GM18499 (cell line): ENCODE data around the gene DNAH5.

Experiments
- ATAC-seq: cut with Tn5 transposase; IDR thresholded peaks from one replicate; pipeline ENCODE4 v1.9.1; 2021; ENCODE audit warnings: moderate number of reproducible peaks; ENCODE audit not compliant: insufficient read depth, unreplicated experiment

Gene DNAH5

DNA sequence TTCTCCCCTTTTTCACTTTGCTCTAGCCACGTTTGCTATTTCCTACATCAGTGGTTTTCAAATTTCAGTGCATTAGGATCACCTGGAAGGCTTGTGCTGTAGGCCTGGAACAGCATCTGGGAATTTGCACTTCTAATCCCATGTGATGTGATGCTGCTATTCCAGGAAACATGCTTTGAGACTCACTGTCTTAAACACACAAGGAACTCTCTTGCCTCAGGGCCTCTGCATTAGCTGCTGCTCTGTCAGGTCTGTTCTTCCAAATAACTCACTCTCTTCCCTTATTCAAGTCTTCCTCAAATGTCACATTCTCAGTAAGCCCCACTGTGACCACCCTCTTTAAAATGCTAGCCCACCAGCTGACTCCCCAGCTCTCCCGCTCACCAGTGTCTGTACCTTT lies 204.0 kb downstream of the DNAH5 start:
- ATAC-seq: no peak

DNA sequence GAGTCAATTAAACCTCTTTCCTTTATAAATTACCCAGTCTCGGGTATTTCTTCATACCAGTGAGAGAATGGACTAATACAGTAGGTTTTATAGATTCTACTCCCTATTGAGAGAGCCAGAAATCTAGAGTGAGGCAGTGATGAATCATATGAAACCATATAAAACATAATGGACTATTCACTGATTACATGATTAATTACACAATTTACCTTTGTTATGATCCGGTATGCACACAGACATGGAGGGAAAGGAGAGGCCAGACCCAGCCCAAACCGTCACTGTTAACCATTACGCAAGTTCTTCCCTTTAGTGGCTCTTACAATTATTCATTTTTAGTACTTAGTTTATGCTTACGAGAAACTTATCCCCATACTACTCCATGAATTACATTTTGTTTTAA lies 205.0 kb downstream of the DNAH5 start:
- ATAC-seq: no peak

DNA sequence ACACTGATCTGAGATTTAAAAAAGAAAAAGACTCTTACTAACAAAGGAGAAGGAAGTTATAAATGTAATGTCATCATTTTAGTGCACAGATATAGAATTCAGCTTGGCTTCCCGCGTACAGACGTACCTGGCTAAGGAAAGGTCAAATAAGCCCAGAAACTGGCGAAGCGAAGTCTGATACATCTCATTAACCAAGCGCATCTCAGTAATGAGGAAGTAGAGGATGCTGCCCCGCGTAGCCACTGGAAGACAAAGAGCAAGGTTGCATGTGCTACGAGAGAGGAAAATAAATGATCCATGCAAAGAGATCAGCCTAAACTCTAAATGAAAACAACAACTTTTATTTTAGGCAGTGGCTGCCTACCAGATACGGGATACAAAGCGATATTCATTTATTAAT lies 208.8 kb downstream of the DNAH5 start:
- ATAC-seq: no peak

DNA sequence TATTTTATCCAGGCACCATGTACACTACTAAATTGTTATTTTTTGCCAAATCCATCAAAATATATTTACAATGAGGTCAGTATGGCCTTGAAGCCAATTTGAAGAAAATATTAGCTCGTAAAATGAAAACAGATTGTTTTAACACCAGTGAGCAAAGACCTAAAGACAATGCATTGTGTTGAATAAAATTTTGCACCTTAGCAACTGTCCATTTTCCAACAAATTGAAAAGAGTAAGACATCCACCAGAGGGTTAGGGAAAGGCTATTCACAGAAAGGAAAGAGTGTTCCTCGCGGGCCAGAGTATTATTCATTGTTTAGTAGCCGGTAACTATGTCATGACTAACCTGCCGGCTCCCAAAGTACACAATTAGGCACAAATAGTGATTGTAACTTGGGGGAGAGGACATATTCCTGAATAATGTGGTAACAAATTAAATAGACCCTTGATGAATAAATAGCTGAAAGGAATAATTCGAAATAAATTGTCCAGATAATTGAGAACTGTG lies 213.3 kb downstream of the DNAH5 start:
- ATAC-seq: no peak

DNA sequence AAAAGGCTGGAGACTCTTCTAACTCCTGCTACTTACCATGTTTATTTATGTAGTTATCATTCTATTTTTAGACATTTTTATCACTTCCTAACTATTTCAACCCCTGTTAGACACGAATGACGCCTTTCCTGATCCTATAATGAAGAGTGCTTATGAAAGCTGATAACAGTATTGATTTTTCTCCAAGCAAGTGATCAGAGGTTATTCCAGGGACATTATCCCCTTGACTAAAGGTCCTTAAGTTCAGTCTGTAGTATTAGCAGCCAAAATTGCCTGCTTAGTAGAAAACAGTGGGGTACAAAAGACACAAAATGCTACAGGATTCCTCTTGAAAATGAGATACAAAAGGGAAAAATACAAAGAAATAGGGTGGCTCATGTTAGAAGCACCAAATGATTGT lies 235.6 kb downstream of the DNAH5 start:
- no peak for ATAC-seq

DNA sequence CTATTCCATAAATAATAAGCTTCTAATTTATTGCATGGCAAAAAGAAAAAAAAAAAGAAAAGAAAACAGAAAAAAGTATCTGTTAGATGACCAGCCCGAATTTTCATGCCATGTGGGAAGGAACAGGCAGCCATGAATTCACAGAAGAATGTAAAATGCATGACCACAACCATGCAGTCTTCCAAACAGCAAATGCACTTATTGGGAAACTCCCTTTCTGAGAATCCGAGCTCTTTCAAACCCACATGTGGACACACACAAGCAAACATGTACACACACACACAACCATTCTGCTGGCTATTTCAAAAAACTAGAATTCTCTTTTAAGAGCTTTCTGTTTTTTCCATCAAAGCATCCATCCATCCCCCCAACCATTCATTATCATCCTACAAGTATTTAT lies 236.1 kb downstream of the DNAH5 start:
- ATAC-seq: no peak

DNA sequence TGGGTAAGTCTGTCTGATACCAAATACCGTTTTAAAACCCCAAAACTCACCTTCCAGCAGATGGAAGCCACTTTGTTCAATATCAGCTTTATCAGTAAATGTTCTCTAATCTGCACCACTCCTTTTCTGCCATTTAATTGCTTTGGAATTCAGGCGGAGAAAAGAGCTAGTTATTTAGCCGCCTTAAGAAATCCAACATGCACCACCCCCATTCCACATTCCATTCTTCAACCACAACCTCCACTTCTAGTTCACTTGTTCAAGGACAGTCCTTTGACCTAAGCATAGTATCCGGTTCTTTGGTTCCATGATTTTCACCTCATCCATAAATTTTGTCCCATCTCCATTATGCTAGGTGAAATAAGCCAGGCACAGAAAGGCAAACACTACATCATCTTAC lies 240.1 kb downstream of the DNAH5 start:
- no peak for ATAC-seq

DNA sequence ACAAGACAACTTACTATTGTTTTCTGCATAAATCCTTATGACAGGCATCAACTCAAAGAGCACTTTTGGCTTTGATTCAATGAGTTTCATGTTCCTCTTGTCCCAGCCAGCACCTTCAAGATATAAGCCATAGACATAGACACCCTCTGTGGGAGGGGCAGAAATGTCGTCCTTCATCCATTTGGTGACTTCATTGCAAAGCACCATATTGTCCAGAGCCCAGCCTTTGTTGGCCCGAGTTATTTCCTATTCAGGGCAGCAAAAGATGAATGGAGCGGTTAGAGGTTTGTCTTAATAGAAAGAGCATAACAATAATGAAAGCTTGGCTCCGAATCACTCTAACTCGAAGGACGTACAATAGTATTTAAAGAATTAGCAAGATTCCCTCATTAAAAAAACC lies 243.9 kb downstream of the DNAH5 start:
- no peak for ATAC-seq

DNA sequence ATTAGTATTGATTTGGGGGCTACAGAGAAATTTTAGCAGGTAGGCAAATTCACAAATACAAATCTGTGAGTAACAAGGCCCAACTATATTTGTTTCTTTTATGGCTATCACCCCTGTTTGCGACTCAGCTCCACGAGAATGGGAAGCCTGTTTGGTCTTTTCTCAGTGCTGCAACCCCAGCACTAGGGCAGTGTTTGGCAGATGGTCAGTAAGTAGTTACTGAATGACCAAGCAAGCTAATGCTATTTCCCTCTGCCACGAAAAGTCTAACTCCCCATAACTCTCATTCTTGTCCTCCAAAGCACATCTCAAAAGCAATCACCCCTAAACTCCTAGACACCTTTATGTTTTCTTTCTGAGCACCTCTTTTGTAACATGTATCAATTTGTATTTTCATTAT lies 245.6 kb downstream of the DNAH5 start:
- no peak for ATAC-seq

DNA sequence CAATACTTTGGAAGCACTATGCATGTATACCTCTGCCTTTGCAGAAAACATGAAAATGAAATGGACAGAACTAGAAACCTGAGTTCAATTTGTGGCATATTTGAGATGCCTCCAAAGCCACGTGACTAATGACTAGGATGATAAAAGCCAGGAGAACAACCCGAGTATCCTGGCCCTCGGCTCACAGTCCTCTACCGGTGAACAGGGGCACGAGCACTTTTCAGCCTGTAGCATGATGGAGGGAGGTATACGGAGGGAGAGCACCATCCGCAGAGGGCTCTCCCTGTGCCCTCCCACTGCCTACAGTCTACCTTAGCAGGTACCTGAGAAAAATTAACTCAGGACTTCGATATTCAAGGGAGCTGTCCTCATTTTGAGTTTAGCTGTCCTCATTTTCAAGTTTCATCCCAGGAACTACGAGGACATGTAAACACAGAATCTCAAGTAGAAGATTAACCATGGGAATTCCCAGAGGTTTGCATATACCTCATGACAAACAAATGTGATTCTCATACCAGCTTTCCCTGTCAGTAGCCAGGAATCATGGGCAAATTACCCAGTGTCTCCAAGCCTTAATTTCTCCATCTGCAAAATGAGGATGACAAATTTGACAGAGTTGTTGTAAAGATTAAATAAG lies 249.3 kb downstream of the DNAH5 start:
- no peak for ATAC-seq

DNA sequence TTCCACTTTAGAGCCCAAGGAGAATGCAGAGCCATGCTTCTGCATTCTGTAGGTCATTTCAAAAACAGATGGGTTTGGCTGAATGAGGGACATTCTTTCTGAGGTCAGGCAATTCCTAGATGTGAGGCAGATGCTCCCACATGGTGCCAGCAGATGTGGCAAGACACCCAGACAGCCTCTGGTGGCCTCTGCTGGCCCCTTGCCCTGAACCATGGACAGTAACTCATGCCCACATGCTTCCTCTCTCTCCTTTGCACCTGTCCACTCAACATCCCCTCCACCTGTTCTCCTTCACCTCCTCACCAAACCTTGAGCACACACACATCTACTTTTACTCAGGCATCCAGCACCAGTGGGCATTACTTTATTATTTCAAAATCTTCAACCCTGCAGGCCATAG lies 252.3 kb downstream of the DNAH5 start:
- ATAC-seq: no peak

DNA sequence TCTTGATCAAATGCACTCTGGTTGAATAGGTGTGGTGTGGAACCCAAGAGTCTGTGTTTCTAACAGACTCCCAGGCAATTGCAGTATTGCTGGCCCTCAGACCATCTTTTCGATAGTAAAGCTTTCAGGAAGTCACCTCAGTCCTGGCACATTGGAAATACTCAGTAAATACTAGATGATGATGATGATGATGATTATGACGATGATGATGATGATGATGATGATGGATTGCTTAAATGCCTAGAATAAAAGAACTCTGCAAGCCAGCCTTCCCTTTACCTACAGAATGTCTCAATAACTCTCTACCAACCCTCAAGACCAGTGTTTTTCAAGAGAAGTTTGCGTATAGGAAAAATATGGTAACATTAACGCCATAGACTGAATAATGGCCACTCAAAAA lies 268.0 kb downstream of the DNAH5 start:
- ATAC-seq: no peak

DNA sequence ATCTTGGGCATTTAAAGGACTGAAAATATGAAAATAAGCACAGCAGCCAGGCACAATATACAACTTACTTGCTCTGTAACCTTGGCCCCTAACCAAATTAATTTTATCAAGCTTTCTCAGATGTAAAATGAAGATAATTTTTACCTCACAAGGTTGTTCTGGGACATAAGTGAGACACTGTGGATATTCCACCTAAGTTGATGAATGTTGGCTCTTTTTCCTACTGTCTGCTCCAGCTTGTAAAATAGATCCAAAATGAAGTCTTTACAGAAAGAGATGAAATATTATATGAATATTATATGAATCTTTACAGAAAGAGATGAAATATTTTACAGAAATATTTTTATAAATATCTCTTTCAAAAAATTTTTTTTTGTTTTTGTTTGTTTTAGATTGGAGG lies 270.1 kb downstream of the DNAH5 start:
- no peak for ATAC-seq

DNA sequence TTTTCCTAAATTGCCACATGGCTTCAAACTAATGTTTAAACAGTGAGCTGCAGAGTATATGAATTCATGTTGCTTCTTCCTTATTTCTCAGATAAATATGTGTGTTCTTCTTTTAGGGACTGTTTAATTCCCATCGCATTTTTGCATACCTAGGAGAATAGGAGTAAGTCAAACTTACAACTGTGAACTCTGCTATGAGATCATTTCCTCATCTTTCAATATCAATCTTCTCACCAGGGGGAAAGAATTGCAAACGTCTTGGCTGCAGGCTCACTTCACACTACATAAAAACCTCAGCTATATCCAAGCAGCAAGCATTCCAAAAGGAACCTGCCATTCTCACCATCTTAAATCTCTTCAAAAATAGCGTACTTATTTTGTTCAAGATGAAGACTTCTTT lies 271.0 kb downstream of the DNAH5 start:
- ATAC-seq: no peak

DNA sequence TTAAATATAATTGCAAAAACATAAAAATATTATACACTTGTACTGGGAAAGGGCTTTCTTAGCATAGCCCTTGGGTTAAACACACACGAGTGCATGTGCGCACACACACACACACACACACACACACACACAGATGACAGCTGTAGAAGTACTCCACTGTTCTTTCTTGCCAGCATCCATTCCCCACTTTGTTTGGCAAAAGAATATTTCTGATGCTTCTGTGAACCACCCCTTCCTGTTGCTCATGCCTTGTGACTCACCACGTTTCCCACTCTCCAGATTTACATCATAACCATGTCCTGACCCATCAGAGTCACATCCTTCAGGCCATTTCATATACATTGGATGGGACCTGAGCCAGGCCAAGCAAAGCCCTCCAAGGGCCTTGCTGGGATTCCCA lies 280.1 kb downstream of the DNAH5 start:
- no peak for ATAC-seq

DNA sequence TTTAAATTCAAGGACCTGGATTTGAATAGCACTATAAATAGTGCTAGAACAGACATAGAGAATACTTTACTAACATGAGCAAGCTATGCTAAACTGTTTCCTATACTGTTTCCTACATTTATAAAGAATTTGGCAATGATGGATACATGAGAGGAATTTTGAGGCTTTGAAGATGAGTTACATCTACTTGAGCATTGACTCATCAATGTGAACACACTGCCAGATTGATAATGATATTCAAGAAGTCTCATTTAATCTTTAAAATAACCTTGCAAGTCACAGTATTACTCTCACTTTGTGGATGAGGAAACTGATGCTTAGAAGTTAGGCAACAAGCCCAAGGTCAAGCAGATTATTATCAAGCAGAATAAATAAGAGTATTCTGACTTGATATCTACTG lies 281.9 kb downstream of the DNAH5 start:
- no peak for ATAC-seq

DNA sequence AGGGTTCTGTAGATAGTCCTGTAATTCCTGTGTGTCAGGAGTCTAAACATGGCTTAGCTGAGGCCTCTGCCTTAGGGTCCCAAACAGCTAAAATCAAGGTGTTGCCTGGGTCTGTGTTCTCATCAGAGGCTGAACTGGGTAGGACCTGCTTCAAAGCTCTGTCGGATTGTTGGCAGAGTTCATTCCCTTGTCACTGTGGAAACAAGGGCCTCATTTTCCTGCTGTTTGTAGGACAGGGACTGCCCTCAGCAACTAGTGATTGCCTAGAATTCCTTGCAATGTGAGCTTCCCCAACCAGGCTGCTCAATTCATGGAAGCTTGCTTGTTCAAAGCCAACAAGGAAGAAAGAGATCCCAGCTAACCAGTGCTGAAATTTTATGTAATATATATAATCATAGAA lies 283.2 kb downstream of the DNAH5 start:
- ATAC-seq: no peak

DNA sequence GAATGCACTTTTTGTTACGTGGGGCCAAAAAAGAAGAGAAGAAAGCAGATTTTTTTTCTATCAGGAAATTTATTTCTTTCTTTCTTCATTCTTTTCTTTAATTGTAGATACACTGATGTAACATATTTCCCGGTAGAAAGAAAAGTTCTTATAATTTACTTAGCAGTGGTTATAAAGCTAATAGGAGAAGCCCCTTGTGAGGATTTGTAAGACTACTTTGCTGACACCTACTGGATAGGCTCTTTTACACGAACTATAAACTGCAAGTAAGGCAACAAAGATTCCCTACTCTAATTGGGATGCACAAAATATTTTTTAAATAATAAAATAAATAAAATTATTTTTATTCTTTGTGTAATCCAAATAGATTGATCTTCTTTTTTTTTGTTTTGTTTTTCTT lies 284.4 kb downstream of the DNAH5 start:
- no peak for ATAC-seq

DNA sequence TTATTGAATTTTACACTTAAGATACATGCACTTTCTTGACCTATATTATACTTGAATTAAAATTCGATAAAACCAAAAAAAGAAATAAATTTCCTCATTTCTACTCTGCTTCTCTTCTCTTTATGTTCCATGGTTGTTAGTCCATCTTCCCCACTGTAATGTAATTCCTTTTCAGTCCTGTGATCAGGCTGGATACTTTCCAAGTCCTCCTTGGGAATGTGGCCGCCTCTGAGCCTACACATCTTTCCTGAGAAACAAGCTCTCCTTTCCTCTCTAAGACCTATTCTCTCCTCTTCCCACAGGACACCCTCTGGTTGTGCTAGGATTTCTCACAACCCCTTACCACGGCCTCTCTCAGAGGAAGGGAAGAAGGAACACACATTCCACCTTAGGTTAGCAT lies 285.1 kb downstream of the DNAH5 start:
- no peak for ATAC-seq

DNA sequence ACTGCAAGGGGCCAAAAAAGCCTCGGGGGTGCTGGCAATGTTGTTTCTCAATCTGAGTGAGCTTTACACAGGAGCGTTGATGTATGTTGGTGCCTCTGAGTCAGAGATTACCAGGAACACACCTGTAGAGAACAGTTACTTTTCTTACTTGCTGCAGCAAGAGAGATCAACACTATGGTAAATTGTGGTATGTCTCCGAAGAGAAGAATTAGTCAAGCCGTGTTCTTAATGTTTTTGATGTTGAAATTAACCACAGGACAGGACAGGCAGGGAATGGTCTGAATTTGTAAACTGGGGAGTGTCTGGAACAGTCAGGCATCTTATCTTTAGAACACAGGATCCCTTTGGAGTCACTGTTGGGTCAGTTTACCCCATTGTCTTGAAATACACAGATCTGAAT lies 285.7 kb downstream of the DNAH5 start:
- no peak for ATAC-seq

DNA sequence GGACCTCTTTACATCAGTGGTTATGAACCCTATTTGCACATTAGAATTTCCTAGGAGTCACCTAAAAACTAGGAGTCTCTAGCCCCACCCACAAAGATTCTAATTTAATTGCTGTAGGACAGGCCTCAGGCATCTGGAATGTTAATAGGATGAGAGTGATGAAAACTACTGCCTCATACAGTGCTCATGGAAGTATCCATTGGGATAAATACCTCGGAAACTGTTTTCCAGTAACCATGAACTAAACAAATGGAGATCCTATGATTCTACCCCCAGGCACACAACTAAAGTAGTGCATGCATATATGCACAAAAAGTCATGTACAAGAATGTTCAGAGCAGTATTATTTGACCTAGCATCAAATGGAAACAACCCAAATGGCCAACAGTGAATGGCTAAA lies 286.3 kb downstream of the DNAH5 start:
- no peak for ATAC-seq

DNA sequence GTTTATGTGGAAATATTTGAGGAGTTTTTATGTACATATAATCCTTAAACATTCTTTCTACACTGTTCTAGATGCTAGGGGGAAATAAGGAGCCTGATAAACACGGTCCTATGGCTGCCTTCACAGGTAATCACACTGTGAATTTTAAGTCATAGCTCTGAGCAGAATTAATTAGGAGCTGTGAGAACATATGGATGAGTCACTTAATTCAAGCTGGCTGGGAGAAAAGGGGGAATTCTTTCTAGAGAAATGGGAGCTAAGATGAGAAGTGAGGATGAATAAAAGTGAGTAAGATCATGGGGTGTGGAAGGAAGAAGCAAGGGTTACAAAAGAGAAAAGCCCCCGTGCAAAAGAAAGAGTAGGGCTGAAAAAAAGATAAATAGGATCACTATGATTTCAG lies 290.8 kb downstream of the DNAH5 start:
- no peak for ATAC-seq

DNA sequence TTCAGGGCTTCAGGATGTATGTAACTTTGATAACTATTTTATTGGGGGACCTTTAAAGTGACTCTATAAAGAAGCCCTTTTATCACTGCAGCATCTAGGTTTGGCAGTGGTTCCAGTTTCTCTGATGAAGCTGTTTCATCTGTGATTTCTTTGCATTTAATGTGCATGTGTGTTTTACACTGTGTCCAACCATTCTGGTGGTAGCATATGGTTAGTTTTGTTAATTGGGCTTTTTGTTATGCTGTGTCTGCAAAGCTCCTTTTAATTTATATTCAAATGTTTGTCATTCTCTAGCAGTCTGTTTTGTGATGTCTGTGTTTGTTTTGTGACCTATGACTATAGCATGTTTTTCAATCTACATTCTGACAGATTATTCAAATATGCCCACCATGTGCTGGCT lies 294.8 kb downstream of the DNAH5 start:
- no peak for ATAC-seq
